EH (cell line): ENCODE measurements around the gene LZTS2.
"Not testable (repeated sequence)": the region's sequence is repeated elsewhere in the genome, so short reads cannot be mapped to it uniquely, and the experiment has no call there.

Source experiments
- DNase-seq: peaks from one replicate; pipeline ENCODE4 v3.0.0-alpha.2; 2015; ENCODE audit warnings: low read depth

LZTS2 gene

DNA sequence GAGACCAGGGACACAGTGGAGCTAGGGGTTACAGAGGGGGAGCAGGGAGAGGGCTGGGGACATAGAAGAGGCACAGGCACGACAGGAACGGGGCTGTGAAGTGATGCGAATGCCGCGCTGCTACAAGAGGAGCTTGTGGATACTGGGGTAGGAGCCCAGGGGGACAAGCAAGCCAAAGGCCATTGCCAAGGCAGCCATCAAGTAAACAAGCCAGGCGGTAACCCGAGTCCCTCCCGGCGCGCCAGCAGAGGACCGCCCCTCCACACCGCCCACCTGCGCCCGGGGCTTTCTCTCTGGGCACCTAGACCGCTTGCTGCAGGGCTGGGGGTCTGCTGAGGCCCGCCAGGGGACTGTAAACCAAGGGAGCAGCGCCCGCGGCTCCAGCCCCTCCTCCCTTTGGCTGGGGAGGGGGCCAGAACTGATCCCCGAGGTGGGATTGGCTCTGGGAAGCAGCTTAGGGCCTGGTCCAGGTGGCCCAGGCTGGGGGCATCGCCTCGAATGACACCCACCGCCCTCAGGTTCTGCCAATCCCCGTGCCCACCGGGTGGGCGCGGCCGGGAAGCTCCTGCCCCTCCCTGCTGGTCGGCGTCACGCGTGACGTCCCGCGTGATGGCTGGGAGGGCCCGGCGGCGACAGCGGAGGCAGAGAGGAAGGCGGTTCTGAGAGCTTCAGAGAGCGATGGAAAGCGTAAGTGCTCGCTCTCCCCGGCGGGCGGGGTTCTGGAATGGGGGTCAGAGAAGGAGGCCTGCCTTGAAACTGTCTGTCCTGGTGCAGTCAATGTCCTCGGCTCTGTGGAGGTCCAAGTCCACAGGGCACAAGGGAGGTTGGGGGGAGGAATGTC is 32.4 kb downstream of the LZTS2 start:
- DNase-seq: peak; percentile 77

GRCh38 chr10:101032637-101033224 is 33.1 kb downstream of the LZTS2 start:
- peak; percentile 94 for DNase-seq

DNA sequence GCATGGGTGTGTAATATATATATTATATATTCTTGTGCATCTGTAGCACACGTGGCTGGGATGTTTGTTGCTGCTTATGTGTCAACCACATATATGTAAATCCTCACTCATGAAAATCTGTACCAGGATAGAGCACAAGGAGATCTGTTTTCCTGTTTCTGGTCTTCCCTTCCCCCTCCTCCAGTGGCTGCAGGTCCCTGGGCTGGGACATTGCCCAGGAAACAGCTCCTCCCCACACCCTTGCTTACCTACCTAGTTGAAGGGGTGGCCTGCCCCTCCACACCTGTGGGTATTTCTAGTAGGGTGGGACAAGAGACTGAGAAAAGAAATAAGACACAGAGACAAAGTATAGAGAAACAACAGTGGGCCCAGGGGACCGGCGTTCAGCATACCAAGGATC is 33.7 kb downstream of the LZTS2 start:
- no peak for DNase-seq

DNA sequence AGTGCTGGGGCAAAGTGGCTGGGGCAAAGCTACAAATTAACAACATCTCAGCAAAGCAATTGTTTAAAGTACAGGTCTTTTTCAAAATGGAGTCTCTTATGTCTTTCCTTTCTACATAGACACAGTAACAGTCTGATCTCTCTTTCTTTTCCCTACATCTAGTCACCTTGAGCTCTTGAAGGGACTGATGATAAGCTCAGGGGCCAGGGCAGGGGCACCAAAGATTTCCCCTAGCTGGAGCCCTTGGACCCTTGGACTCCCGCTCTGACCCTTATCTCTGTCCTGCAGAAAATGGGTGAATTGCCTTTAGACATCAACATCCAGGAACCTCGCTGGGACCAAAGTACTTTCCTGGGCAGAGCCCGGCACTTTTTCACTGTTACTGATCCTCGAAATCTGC is 34.8 kb downstream of the LZTS2 start:
- DNase-seq: not testable (repeated sequence)

GRCh38 chr10:101035314-101035713 is 35.7 kb downstream of the LZTS2 start:
- no peak for DNase-seq

GRCh38 chr10:101035916-101036702 is 36.5 kb downstream of the LZTS2 start:
- no peak for DNase-seq

GRCh38 chr10:101036726-101037125 is 37.1 kb downstream of the LZTS2 start:
- DNase-seq: no peak

DNA sequence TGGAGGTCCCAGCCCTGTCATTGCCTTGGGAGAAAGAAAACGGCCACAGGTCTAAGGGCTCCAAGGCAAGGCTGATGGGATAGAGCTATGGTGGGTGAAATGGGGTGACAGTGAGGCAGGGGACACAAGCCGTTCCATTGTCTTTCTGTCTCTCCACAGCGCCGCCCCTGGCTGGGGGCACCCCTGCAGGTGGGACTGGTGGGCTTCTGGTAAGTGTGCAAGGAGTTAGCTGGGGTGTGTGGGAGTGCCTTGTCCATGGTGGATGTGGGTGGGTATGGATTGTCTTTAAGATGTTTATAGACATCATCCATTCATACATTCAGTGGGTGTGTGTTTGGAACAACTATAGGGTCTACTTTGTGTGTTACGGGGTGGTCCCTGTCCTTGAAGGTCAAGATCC is 38.9 kb downstream of the LZTS2 start:
- no peak for DNase-seq

DNA sequence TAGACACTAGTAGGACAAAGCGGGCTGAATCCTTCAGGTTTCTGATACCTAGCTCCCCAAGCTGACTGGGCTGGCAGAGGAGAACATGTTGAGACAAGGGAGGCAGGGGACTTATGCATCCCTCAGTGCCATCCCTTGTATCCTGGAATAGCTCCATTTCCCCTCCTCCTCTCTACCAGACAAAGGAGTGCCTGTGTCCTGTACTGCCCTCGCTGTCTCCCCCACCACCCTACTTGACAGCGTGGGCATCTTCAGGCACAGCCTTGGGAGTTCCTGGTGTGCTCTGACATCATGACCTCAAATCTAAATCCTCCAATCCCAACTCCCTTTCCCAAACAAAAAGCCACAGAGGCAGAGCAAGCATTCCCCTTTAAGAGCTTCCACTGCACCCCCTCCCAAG is 40.5 kb downstream of the LZTS2 start:
- no peak for DNase-seq

DNA sequence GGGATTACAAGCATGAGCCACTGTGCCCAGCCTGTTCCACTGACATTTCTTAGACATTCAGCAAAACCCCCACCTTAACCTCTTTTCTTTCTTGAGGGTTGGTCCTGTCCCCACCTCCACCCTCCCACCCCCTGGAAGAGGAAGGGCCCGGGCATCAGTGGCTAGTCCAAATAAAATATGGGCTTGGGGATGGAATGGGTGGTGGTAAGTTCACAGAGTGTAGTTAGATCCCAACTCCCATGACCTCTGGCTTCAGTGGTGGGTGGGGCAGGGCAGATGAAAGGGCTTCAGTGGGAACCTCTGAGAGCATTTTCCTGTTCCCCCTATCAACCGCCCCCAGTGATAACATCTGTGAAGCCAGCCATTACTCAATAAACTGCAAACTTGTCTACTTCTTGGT is 41.2 kb downstream of the LZTS2 start:
- DNase-seq: no peak

DNA sequence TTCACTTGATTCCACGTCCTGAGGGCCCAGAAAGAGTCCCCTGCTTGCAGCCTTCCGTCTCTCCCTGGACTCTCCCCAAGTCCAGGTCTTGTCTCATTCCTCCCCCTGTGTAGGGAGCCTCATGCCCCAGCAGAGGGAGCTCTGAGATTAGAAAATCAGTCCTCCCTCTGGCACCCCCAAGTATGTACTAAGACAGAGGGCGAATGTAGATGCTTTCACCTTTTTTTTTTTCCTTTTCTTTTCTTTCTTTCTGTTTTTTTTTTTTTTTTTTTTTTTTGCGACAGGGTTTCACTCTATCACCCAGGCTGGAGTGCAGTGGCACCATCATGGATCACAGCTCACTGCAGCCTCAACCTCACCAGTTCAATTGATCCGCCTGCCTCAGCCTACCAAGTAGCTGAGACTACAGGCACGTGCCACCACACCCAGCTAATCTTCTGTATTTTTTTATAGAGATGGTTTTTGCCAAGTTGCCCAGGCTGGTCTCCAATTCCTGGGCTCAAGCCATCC is 41.7 kb downstream of the LZTS2 start:
- DNase-seq: peak; percentile 88

DNA sequence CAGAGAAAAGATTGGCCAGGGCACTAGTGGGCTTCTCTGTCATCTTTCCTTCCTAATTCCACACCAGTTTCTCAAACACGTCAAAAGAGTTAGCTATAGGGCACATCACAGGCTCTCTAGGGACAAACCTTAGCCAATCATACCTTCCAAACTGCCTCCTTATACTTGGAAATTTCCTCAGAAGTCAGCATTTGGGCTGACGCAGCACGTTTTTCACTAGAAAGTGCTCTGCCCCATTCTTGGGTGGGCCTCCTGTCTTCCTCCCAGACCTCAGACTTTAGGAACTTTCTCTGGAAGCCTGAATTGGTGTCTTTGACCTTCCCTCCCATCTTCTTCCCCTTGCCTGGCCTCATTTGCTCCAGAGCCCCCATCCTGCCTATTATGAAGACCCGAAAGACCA is 42.5 kb downstream of the LZTS2 start:
- no peak for DNase-seq

- DNase-seq: peak; percentile 99
These were observed 43.2 kb downstream of the LZTS2 start for GRCh38 chr10:101042667-101043362.

DNA sequence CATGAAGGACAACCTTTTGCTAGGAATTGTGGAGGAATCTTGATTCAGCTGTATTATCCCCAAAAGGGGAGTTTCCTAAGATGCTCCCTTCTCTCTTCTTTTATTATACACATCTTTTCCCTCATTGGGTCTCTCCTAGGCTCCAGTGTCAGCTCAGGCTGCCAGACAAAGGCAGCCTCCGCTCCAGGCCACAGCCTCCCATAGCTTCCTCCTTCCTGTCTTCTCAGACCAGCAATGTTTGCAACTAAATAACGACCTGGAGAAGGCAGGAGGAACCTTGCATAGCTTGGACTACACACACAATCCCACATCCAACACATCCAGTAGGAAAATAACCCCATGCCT is 43.7 kb downstream of the LZTS2 start:
- peak; percentile 29 for DNase-seq

DNA sequence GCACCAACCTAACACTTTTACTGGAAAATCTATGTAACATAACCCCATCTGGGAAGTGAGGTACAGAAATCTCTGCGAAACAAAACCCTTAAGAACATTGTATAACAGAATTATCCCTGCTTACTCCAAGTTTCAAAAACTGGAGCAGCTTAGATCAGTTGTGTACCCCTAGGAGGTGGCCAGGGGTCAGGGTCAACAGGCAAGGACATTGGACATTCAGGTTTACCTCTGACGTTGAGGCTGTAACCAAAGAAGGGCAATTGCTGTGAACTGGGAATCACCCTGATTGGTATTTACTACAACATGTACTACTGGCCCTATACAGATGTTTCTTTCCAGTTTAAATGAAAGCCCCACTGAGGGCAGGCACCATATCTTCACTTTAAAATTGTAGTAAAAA is 44.5 kb downstream of the LZTS2 start:
- DNase-seq: no peak

- peak; percentile 48 for DNase-seq
These were observed 47.0 kb downstream of the LZTS2 start for GRCh38 chr10:101046332-101047238.

- no peak for DNase-seq
These were observed 47.7 kb downstream of the LZTS2 start for GRCh38 chr10:101047268-101047667.

DNA sequence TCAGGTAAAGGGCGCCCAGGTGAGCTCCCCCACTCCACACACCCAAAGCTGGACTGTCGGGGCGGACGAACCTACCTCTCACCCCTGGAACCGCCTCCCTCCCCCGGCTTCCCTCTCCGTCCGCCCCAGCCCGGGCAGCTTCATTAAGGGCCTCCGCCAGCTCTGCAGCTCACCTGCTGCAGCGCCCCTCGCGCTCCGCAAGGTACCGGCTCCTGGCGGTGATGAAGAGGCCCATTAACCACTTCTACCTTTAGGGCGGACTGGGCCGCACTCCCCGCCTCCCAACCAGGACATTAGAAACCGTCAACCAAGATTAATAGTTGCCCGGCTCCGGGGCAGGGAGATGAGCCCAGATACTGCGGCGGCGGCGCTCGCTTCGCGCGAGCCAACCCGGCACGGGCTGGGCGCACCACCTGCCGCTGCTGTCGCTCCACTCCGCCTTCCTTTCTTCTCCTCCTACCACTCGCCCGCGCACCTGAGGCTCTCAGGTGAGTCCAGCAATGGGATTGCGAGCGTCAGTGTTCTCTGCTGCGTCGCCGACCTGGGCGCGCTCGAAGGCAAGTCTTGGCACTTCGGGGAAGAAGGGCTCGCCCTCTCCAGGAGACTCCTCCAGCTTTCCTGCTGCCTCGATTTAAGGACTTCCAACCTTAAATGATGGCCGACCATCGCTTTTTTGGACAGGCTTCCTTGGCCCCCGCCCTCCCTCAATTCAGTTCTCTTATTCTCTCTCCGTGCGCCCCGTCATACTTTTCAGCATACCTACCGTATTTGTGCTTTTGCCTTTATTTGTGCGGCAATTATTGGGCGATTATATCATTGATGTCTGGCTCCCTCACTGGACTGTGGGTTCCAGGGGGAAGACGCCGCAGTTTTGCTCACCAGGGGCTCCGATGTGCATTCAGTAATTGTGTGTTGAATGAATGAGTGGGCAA is 48.6 kb downstream of the LZTS2 start:
- DNase-seq: no peak

GRCh38 chr10:101050208-101051069 is 50.8 kb downstream of the LZTS2 start:
- DNase-seq: peak; percentile 56
